ENCODE results near the gene COPZ2.
"Not testable (repeated sequence)": the region's sequence is repeated elsewhere in the genome, so short reads cannot be mapped to it uniquely, and the experiment has no call there.

COPZ2 gene

GRCh38 chr17:48048384-48049126 lies 11.0 kb upstream of the COPZ2 start:
- H3K36me3 Mint-ChIP-seq: peaks cover 28% of the 10 kb centered on the region
- peak; percentile 74 for ATAC-seq

GRCh38 chr17:48047741-48048383 lies 10.3 kb upstream of the COPZ2 start, which contains the start of gene NFE2L1:
TSS of gene NFE2L1 (plus strand) at chr17:48048359. CDS start at chr17:48051119, 2,760 bp downstream.
- Mint-ChIP-seq H3K27me3 (no peaks in the 10 kb centered on the region), H3K9me3 (no peaks in the 10 kb centered on the region), H3K4me3 (peak within 1 kb of the TSS; percentile 93), H3K36me3 (peaks cover 24% of the 10 kb centered on the region), H3K4me1 (peaks cover 59% of the 10 kb centered on the region), H3K27ac (peak within 1 kb of the TSS; percentile 97)
- ATAC-seq: peak; percentile 98

More at GRCh38 chr17:48048384-48049126, 11.0 kb upstream of the COPZ2 start:
- H3K27me3 Mint-ChIP-seq: no peaks in the 10 kb centered on the region
- H3K9me3 Mint-ChIP-seq: no peaks in the 10 kb centered on the region
- peak overlapping the region; percentile 97 for H3K27ac Mint-ChIP-seq
- H3K4me3 Mint-ChIP-seq: peak overlapping the region; percentile 93
- peaks cover 66% of the 10 kb centered on the region for H3K4me1 Mint-ChIP-seq

- H3K27me3 Mint-ChIP-seq: no peaks in the 10 kb centered on the region
These were observed 9.6 kb upstream of the COPZ2 start for GRCh38 chr17:48047113-48047740.

GRCh38 chr17:48046296-48046695 lies 8.7 kb upstream of the COPZ2 start:
- no peaks in the 10 kb centered on the region for H3K9me3 Mint-ChIP-seq
- ATAC-seq: no peak
- no peaks in the 10 kb centered on the region for H3K27me3 Mint-ChIP-seq
- peak overlapping the region; percentile 97 for H3K27ac Mint-ChIP-seq
- peak overlapping the region; percentile 93 for H3K4me3 Mint-ChIP-seq
- H3K36me3 Mint-ChIP-seq: peaks cover 13% of the 10 kb centered on the region
- H3K4me1 Mint-ChIP-seq: peaks cover 43% of the 10 kb centered on the region

More at GRCh38 chr17:48047113-48047740, 9.6 kb upstream of the COPZ2 start:
- no peaks in the 10 kb centered on the region for H3K9me3 Mint-ChIP-seq
- peaks cover 20% of the 10 kb centered on the region for H3K36me3 Mint-ChIP-seq
- peaks cover 53% of the 10 kb centered on the region for H3K4me1 Mint-ChIP-seq
- ATAC-seq: no peak
- H3K4me3 Mint-ChIP-seq: peak overlapping the region; percentile 93
- peak overlapping the region; percentile 97 for H3K27ac Mint-ChIP-seq

- Mint-ChIP-seq H3K4me1 (peaks cover 35% of the 10 kb centered on the region), H3K4me3 (no peak overlapping the region), H3K27me3 (no peaks in the 10 kb centered on the region), H3K36me3 (peaks cover 7% of the 10 kb centered on the region), H3K9me3 (no peaks in the 10 kb centered on the region), H3K27ac (no peak overlapping the region)
- no peak for ATAC-seq
These were observed 7.9 kb upstream of the COPZ2 start for GRCh38 chr17:48045316-48046001.

GRCh38 chr17:48044851-48045250 lies 7.3 kb upstream of the COPZ2 start:
- Mint-ChIP-seq H3K27me3 (no peaks in the 10 kb centered on the region), H3K36me3 (peaks cover under 1% of the 10 kb centered on the region), H3K4me1 (peaks cover 29% of the 10 kb centered on the region), H3K9me3 (no peaks in the 10 kb centered on the region), H3K4me3 (no peak overlapping the region), H3K27ac (no peak overlapping the region)
- no peak for ATAC-seq

GRCh38 chr17:48043176-48043575 lies 5.6 kb upstream of the COPZ2 start:
- no peak overlapping the region for H3K4me3 Mint-ChIP-seq
- H3K27me3 Mint-ChIP-seq: peaks cover 2% of the 10 kb centered on the region
- peaks cover 29% of the 10 kb centered on the region for H3K4me1 Mint-ChIP-seq
- ATAC-seq: no peak
- no peak overlapping the region for H3K27ac Mint-ChIP-seq
- H3K9me3 Mint-ChIP-seq: no peaks in the 10 kb centered on the region
- no peaks in the 10 kb centered on the region for H3K36me3 Mint-ChIP-seq

GRCh38 chr17:48038687-48039086 lies 1.1 kb upstream of the COPZ2 start:
- Mint-ChIP-seq H3K36me3 (no peaks in the 10 kb centered on the region), H3K27me3 (peaks cover 9% of the 10 kb centered on the region), H3K9me3 (no peaks in the 10 kb centered on the region), H3K4me3 (no peak overlapping the region), H3K4me1 (peaks cover 22% of the 10 kb centered on the region), H3K27ac (no peak overlapping the region)
- ATAC-seq: no peak

GRCh38 chr17:48037838-48038323 lies 284 bp upstream of the COPZ2 start:
- Mint-ChIP-seq H3K4me1 (peaks cover 22% of the 10 kb centered on the region), H3K4me3 (peak overlapping the region; percentile 93), H3K36me3 (no peaks in the 10 kb centered on the region), H3K27me3 (peaks cover 9% of the 10 kb centered on the region), H3K9me3 (no peaks in the 10 kb centered on the region), H3K27ac (peak overlapping the region; percentile 83)
- no peak for ATAC-seq

GRCh38 chr17:48036693-48037035 lies 933 bp downstream of the COPZ2 start:
- peaks cover 22% of the 10 kb centered on the region for H3K4me1 Mint-ChIP-seq

GRCh38 chr17:48034734-48035133 lies 2.9 kb downstream of the COPZ2 start:
- peaks cover 22% of the 10 kb centered on the region for H3K4me1 Mint-ChIP-seq
- H3K9me3 Mint-ChIP-seq, H3K27ac Mint-ChIP-seq, H3K4me3 Mint-ChIP-seq, H3K36me3 Mint-ChIP-seq, ATAC-seq, H3K27me3 Mint-ChIP-seq: not testable (repeated sequence)

More at GRCh38 chr17:48036693-48037035, 933 bp downstream of the COPZ2 start:
- peak overlapping the region; percentile 83 for H3K27ac Mint-ChIP-seq
- H3K9me3 Mint-ChIP-seq: no peaks in the 10 kb centered on the region
- H3K4me3 Mint-ChIP-seq: peak overlapping the region; percentile 93
- H3K27me3 Mint-ChIP-seq: peaks cover 9% of the 10 kb centered on the region
- H3K36me3 Mint-ChIP-seq: no peaks in the 10 kb centered on the region
- no peak for ATAC-seq

- Mint-ChIP-seq H3K4me3 (no peak overlapping the region), H3K36me3 (no peaks in the 10 kb centered on the region), H3K4me1 (peaks cover 10% of the 10 kb centered on the region), H3K27me3 (no peaks in the 10 kb centered on the region), H3K9me3 (no peaks in the 10 kb centered on the region), H3K27ac (no peak overlapping the region)
- no peak for ATAC-seq
These were observed 5.6 kb downstream of the COPZ2 start for GRCh38 chr17:48031966-48032365.

GRCh38 chr17:48030531-48030930 lies 7.1 kb downstream of the COPZ2 start:
- ATAC-seq: no peak
- no peaks in the 10 kb centered on the region for H3K36me3 Mint-ChIP-seq
- H3K27ac Mint-ChIP-seq: no peak overlapping the region
- H3K9me3 Mint-ChIP-seq: no peaks in the 10 kb centered on the region
- peaks cover 18% of the 10 kb centered on the region for H3K4me1 Mint-ChIP-seq
- H3K4me3 Mint-ChIP-seq: no peak overlapping the region
- H3K27me3 Mint-ChIP-seq: no peaks in the 10 kb centered on the region

GRCh38 chr17:48028736-48029135 lies 8.9 kb downstream of the COPZ2 start:
- Mint-ChIP-seq H3K27ac (no peak overlapping the region), H3K9me3 (no peaks in the 10 kb centered on the region), H3K4me1 (peaks cover 33% of the 10 kb centered on the region), H3K4me3 (no peak overlapping the region), H3K36me3 (no peaks in the 10 kb centered on the region), H3K27me3 (no peaks in the 10 kb centered on the region)
- no peak for ATAC-seq

Data from stimulated activated memory B cell treated with anti-CD40 and anti-IgM and Interleukin-4, amounts not matched to agents 10 μg/mL and 1 μg/mL and 100 μg/mL, for 72 hours (primary cell).